GM19023 (cell line): ENCODE results near the gene CCR3.

ENCODE experiments used
- ATAC-seq: cut with Tn5 transposase; IDR thresholded peaks from one replicate; pipeline ENCODE4 v1.9.1; 2021; ENCODE audit warnings: mild to moderate bottlenecking, moderate library complexity; ENCODE audit not compliant: unreplicated experiment

The CCR3 gene

DNA sequence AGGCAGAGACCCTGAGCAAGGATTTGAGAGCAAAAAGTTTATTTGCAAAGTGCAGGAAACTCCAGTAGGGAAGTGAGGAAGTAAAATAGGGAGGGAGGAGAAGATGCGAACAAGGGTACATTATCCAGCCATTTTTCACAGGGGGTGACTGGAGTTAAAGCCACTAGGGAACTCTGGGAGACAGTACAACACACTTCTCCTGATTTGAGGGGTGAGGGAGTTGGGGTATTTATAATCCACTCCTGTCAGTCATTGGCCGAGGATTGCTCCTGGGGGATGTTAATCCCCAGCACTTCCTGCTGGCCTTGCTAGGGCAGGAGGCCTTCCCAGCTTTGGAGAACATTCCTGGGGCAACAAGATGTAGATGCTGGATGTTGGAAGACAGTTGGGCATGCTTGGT, 28.2 kb downstream of the CCR3 start:
- ATAC-seq, result no peak

- no peak for ATAC-seq
Measured at GRCh38 chr3:46271209-46271745, 29.0 kb downstream of the CCR3 start.

DNA sequence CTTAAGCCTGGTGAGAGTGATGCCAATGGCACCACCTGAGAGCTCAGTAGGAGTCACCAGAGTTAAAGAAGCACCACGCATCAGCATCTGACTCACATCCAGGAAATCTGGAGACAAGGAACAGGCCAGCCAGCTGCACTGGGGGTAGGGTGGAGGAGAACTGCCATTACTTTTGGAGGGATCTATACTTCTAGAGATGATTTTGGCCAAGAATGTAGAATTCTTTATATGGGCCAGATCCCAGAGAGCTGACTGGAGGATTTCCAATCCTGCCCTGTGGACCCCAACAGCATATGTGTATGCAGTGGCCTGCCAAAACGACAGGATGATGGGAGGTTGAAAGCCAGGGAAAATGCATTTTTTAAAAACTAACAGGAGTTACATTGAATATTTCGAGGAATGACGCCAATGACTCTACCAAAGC, 29.8 kb downstream of the CCR3 start:
- ATAC-seq, result no peak

DNA sequence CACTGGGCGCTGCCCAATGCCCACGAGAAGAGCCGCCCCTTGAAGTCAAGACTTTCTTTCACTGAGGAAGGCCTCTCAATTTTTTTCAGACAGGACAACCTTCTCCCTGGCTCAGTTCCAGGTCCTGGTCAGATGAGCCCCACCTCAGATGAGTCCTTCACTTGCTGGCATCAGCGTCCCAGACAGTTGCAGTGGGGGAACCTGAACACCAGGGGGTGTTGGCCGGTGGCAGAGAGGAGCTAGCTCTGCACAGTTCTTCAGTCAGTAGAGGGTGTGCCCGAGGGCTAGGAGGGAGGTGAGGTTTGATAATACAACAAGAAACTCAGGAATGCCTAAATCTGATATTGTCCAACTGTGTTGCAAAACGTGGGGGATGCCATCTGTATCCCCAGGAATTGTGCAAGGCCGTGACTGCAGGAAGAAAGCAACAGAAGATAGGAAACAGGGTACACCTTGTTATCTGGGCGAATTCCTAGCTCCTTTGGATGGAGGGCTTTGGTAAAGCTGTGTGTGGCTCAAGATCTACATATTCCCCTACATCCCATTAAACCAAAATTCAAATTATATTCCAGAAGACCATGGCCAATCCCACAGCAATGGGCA, 34.3 kb downstream of the CCR3 start:
- peak; percentile 50 for ATAC-seq

DNA sequence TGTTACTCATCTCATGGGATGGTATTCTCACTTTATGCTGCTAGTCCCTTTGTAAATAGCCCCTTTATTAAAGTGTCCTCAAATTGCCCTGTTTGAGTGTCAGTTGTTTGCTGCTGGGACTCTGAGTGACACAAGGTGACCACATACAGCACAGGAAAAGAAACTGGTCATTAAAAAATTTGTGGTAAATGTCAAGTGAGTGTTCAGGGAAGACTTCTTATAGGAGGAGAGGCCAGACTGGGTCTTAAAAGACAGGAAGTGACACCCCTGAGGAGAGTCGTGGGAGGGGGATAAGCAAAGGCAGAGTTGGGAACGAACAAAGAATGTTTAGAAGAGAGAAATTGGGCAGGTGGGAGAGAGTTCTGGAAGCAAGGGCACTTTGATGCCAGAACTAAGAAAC, 35.2 kb downstream of the CCR3 start:
- ATAC-seq, result no peak

GRCh38 chr3:46278816-46279672, 36.8 kb downstream of the CCR3 start:
- no peak for ATAC-seq

GRCh38 chr3:46280105-46280797, 38.0 kb downstream of the CCR3 start:
- ATAC-seq, result no peak

GRCh38 chr3:46281551-46281950, 39.3 kb downstream of the CCR3 start:
- no peak for ATAC-seq

- ATAC-seq, result no peak
Measured at GRCh38 chr3:46282041-46282440, 39.8 kb downstream of the CCR3 start.

- ATAC-seq, result no peak
Measured at GRCh38 chr3:46282696-46283095, 40.4 kb downstream of the CCR3 start.

DNA sequence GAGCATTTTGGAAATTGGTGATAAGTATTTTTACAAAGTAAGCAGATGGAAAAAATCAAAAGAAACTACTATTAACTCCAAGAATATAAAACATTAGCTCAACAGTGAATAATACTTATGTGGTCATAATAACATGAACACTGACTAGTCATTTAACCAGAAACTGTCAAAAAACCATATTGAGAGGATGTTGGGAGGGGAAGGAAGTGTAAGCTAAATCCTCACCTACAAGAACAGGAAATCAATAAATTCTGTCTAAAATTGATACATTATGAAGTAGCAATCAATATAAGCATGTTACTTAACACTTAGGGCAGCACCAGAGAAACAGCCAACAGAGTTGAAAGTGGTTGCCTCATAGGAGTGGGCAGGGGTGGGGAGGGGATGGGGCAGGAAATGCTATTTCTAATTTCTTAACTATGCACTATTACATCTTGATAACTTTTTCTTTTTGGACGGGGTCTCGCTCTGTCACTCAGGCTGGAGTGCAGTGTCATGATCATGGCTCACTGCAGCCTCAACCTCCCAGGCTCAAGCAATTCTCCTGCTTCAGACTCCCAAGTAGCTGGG, 41.7 kb downstream of the CCR3 start:
- no peak for ATAC-seq

DNA sequence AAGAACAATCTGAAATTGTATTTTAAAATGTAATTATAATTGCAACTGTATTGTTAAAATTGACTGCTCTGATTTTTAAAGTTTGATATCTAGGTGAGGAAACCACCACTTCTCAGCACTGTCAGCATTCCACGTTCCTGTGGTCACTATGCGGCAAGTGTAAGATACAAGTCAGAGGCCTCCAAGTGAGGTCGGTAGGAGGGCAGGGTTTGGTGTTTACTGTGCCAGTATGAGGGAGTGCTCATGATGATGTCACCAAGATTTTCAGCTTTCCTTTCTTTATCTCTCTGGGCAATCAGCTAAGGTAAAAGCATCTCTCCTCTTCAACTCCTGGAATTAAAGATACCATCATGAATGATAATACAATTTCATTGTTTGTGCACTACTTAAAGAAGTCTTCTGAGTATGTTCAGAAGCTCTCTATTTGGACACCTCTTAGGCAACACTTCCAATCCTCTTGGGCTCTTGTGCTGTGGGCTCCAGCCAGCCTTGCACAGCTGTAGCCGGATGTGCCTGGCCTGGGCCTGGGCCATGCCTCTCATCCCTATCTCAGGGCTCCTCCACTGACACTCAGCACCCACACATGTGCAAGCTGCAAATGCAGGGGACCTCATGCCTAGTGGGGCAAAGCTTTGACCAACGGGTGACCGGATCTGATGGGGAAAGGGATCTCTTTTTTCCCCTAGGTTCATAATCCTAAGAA, 42.9 kb downstream of the CCR3 start:
- ATAC-seq, result no peak

DNA sequence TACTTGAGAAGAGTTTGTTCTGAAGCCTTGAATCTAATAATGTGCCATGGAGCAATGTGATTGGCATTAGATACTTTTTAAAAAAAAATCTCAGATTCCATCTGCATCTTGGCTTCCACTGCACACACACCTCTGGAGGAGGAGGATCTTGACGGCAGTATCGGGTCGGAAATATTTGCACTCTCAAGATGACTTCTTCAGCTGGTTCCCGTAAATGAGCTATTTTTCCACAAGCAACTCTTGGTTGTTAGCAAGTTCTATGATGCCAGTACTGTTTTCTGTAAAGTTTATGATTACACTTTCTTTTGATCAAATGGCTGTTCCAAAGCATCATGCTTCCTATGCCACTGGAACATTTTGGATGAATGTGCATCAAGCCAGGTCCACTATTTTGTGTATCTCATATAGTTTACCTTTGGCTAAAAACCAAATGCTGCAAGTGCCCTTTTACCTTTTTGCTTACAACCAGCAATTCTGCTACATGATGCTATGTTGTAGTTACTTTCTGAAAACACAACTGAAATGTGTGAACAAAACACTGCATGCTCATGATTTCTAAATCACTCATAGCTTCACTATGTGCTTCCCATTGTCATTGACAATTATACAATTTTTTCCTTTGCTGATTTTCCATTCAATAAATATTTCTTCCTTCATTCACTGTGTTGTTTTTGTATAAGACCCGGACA, 43.8 kb downstream of the CCR3 start:
- ATAC-seq, result no peak

DNA sequence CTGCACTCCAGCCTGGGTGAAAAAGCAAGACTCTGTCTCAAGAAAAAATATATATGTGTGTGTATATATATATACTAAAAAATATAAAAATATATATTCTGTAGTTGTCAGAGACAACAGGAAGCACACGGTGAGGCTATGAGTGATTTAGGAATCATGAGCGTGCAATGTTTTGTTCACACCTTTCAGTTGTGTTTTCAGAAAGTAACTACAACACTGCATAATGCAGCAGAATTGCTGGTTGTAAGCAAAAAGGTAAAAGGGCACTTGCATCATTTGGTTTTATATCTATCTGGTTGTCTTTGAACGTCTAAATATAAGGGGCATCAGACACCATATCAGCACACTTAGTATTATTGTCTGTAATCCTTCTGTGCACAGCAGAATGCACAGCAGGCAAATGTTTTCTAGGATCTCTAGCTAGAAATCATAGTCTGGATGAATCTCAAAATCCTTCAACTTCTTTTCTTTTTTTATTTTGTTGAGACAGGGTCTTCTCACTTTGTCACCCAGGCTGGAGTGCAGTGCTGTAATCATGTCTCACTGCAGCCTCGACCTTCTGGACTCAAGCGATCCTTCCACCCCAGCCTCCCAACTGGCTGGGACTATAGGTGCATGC, 44.8 kb downstream of the CCR3 start:
- ATAC-seq, result no peak

- ATAC-seq, result no peak
Measured at GRCh38 chr3:46289551-46289950, 47.3 kb downstream of the CCR3 start.

- no peak for ATAC-seq
Measured at GRCh38 chr3:46289966-46290365, 47.7 kb downstream of the CCR3 start.

DNA sequence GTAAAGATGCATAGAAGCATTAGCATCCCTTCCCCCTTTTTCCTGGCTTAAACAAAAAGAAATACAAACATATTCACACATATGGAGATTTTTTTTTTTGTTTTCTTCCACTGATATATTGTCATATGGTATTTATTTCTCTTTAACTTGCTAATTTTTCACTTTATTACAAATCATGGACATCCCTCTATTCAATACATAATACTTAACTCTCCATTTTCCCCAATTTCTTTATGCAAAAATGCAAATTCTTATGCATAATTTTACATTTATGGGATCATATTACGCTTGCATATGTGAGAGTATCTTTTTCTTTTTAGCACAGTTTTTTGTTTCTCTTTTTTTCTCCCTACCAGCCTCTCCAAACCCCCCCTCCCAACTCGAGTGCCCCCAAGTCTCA, 48.8 kb downstream of the CCR3 start:
- no peak for ATAC-seq

- no peak for ATAC-seq
Measured at GRCh38 chr3:46293035-46293724, 50.9 kb downstream of the CCR3 start.
